ENCODE measurements around the gene CDH4. TPM values are rescaled to one million over a fixed set of nuclear protein-coding genes. Genes with fewer than 3 reads are reported as not detected.

CDH4 gene
- total and polyA plus RNA-seq, 9 of the 15 experiments (the other 6 are each of a cell fraction or from before 2014, with no cell fraction given) = 0.04 TPM; not detected in 8

GRCh38 chr20:61876952-61877728 lies 625.1 kb downstream of the CDH4 start (continued):
- no peak for TF ChIP-seq ILF3 (IDR thresholded peaks at IDR 0.05; ENCODE audit: borderline replicate concordance)
- no peak for TF ChIP-seq BRD4 (IDR thresholded peaks at IDR 0.05)
- TF ChIP-seq, protein P1, sequence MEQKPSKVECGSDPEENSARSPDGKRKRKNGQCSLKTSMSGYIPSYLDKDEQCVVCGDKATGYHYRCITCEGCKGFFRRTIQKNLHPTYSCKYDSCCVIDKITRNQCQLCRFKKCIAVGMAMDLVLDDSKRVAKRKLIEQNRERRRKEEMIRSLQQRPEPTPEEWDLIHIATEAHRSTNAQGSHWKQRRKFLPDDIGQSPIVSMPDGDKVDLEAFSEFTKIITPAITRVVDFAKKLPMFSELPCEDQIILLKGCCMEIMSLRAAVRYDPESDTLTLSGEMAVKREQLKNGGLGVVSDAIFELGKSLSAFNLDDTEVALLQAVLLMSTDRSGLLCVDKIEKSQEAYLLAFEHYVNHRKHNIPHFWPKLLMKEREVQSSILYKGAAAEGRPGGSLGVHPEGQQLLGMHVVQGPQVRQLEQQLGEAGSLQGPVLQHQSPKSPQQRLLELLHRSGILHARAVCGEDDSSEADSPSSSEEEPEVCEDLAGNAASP (IDR thresholded peaks at IDR 0.05) = no peak
- no peak for TF ChIP-seq KAT2B (IDR thresholded peaks at IDR 0.05; ENCODE audit: low read depth, low read length)
- no peak for TF ChIP-seq KLF6 (CRISPR knock-in tag; IDR thresholded peaks at IDR 0.05; ENCODE audit: borderline replicate concordance)
- TF ChIP-seq, protein P2, sequence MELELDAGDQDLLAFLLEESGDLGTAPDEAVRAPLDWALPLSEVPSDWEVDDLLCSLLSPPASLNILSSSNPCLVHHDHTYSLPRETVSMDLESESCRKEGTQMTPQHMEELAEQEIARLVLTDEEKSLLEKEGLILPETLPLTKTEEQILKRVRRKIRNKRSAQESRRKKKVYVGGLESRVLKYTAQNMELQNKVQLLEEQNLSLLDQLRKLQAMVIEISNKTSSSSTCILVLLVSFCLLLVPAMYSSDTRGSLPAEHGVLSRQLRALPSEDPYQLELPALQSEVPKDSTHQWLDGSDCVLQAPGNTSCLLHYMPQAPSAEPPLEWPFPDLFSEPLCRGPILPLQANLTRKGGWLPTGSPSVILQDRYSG (tag; conservative IDR thresholded peaks at IDR 0.05; ENCODE audit: low read depth) = no peak
- no peak for TF ChIP-seq KHSRP (IDR thresholded peaks at IDR 0.05)
- TF ChIP-seq MAFK (IDR thresholded peaks at IDR 0.05; ENCODE audit: low read length) = no peak
- TF ChIP-seq TAF9B (IDR thresholded peaks at IDR 0.05; ENCODE audit: partially characterized antibody) = no peak
